Esophagus muscularis mucosa (tissue), 4 donors: ENCODE measurements around the gene CRYGC. TPM values are rescaled to one million over a fixed set of nuclear protein-coding genes. Genes with fewer than 3 reads are reported as not detected.

ENCODE experiments used
- DNase-seq: peaks from one replicate; pipeline ENCODE4 v3.0.0-alpha.2; 2017; ENCODE audit errors: extremely low spot score
- H3K27ac ChIP-seq, 4 donors: fragments of 200-600 bp; sonication (generic); replicated peaks in 1 of 4; 1 replicate in 3 of 4; 2 replicates in 1 of 4; pipeline ENCODE4 v1.5.1; 2016 to 2019; ENCODE audit warnings: mild to moderate bottlenecking in 1 of 4
- H3K27me3 ChIP-seq, 4 donors: fragments of 200-600 bp; sonication (generic); one replicate each; pipeline versions ENCODE4 v1.5.1 to v1.6.0; 2016 to 2019
- H3K36me3 ChIP-seq, 4 donors: fragments of 200-600 bp; sonication (generic); one replicate each; pipeline ENCODE4 v1.5.1; 2016 to 2019
- H3K4me1 ChIP-seq, 4 donors: fragments of 200-600 bp; sonication (generic); one replicate each; pipeline ENCODE4 v1.5.1; 2016 to 2019
- H3K4me3 ChIP-seq, 4 donors: fragments of 200-600 bp; sonication (generic); 1 replicate in 2 of 4; 2 replicates in 2 of 4; pipeline ENCODE4 v1.5.1; 2016 to 2019; ENCODE audit warnings: mild to moderate bottlenecking in 4 of 4, moderate library complexity in 1 of 4
- H3K9me3 ChIP-seq, 4 donors: fragments of 200-600 bp; sonication (generic); 1 replicate in 3 of 4; 2 replicates in 1 of 4; pipeline ENCODE4 v1.5.1; 2016 to 2019
- CTCF ChIP-seq, 3 experiments: fragments of 200-600 bp in 2 of 3; fragments of 450-650 bp in 1 of 3; sonication (generic) in 2 of 3; IDR thresholded peaks; one replicate each; pipeline ENCODE4 v1.5.1; 2017 to 2019; ENCODE audit warnings: antibody characterized with exemption in 3 of 3, mild to moderate bottlenecking in 2 of 3, moderate library complexity in 1 of 3
- EP300 ChIP-seq: sonication (generic); formaldehyde crosslinking; IDR thresholded peaks from one replicate; pipeline ENCODE4 v1.6.1; 2017; ENCODE audit warnings: antibody characterized with exemption
- POLR2A ChIP-seq: fragments of 450-650 bp; IDR thresholded peaks from one replicate; pipeline ENCODE4 v1.6.1; 2017; ENCODE audit warnings: antibody characterized with exemption, moderate library complexity, mild to moderate bottlenecking, low read depth
- POLR2AphosphoS5 ChIP-seq, 2 donors: sonication (generic); formaldehyde crosslinking; IDR thresholded peaks; one replicate each; pipeline ENCODE4 v1.6.1; 2017; ENCODE audit warnings: antibody characterized with exemption in 2 of 2
- WGBS: methylation state at CpG from one replicate; pipeline ENCODE4 v1.1.5; 2018; 5-methylcytosine and 5-hydroxymethylcytosine counted together
- intact Hi-C: fragments of 100-400 bp; cut with DNase I; formaldehyde crosslinking; loops from one replicate; pipeline ENCODE4 v1.15.1; 2023
- total RNA-seq, 4 donors: library from RNA; depleted of rRNA; stranded (reverse); fragments of >200 nt; gene quantifications; one replicate each; pipeline versions ENCODE4 v1.1.0 to v1.2.1, GENCODE V29; 2016

Gene CRYGC
- total RNA-seq, 4 donors from 2014 or later: not detected

- Histone ChIP-seq H3K4me3 (no peak overlapping the region), H3K27me3 (no peaks in the 10 kb centered on the region), H3K9me3 (peaks cover 0 to 4% (median 2%) of the 10 kb centered on the region in 4 donors), H3K27ac (no peak overlapping the region), H3K4me1 (no peaks in the 10 kb centered on the region), H3K36me3 (no peaks in the 10 kb centered on the region)
- intact Hi-C loops: no loop called here
- TF ChIP-seq EP300: no peak
- no peak for TF ChIP-seq POLR2A
- TF ChIP-seq CTCF (IDR thresholded peaks at IDR 0.05): no peak
- no peak for TF ChIP-seq POLR2AphosphoS5 (IDR thresholded peaks at IDR 0.05)
- no peak for DNase-seq
These were observed 23.5 kb upstream of the CRYGC start for GRCh38 chr2:208153156-208153555.

- TF ChIP-seq CTCF (IDR thresholded peaks at IDR 0.05) (no peak), EP300 (no peak), POLR2A (no peak), POLR2AphosphoS5 (IDR thresholded peaks at IDR 0.05) (no peak)
- peaks cover 0 to 4% (median 2%) of the 10 kb centered on the region in 4 donors for H3K9me3 ChIP-seq
- intact Hi-C loops: no loop called here
- H3K4me1 ChIP-seq: no peaks in the 10 kb centered on the region
- no peak for DNase-seq
- no peaks in the 10 kb centered on the region for H3K27me3 ChIP-seq
- H3K4me3 ChIP-seq: no peak overlapping the region
- no peaks in the 10 kb centered on the region for H3K36me3 ChIP-seq
- H3K27ac ChIP-seq: no peak overlapping the region
- WGBS: 81% methylated on average over 1 of the region's 1 CpG
These were observed 21.3 kb upstream of the CRYGC start for GRCh38 chr2:208150956-208151355.

DNA sequence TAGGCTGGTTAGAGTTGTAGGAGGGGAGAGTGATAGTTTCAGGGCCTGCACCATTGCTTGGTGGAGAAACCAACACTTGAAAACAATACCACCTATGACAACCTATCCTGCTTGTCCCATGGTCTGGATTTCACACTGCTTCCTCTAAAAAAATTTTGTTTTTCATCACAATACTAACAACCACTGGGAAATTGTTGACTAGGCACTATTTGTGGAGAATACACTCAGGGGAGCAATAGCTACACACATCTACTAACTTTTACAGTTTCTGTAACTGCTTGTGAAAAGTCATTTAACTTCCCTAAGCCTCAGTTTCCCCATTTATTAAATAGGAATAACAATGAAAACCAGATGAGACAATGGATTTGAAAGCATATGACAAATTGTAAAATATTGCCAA, 20.5 kb upstream of the CRYGC start:
- Histone ChIP-seq H3K27me3 (no peaks in the 10 kb centered on the region), H3K4me3 (no peak overlapping the region), H3K27ac (no peak overlapping the region), H3K9me3 (peaks cover 0 to 4% (median 2%) of the 10 kb centered on the region in 4 donors), H3K4me1 (no peaks in the 10 kb centered on the region), H3K36me3 (no peaks in the 10 kb centered on the region)
- intact Hi-C loops: no loop called here
- TF ChIP-seq EP300 (no peak), CTCF (IDR thresholded peaks at IDR 0.05) (no peak), POLR2AphosphoS5 (IDR thresholded peaks at IDR 0.05) (no peak)
- DNase-seq: no peak

GRCh38 chr2:208148803-208149202, 19.2 kb upstream of the CRYGC start:
- Histone ChIP-seq H3K27me3 (no peaks in the 10 kb centered on the region), H3K4me1 (no peaks in the 10 kb centered on the region), H3K9me3 (peaks cover 0 to 4% (median 2%) of the 10 kb centered on the region in 4 donors), H3K36me3 (no peaks in the 10 kb centered on the region), H3K27ac (no peak overlapping the region), H3K4me3 (no peak overlapping the region)
- 83% methylated on average over 2 of the region's 2 CpGs for WGBS
- intact Hi-C loops: no loop called here
- no peak for DNase-seq
- TF ChIP-seq POLR2A (no peak), POLR2AphosphoS5 (IDR thresholded peaks at IDR 0.05) (no peak), CTCF (IDR thresholded peaks at IDR 0.05) (no peak), EP300 (no peak)

DNA sequence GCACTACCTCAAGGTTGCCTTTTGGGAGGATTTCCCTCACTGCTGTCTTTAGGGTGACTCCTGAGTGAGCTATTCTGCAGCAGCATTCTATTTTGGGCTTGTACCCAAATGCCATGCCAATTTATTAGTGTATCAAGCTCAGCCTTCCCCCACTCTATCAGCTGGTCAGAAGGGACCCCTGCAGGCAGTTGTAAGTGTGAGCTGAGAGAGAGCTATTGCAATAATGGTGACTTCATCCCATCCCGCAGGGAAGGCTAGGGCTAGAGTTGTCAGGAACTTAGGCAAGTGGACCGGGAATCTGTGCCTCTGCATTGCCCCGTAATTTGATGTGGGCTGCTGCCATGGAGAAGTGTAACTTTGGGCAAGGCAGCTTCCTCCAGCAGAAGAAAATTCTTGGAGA, 18.1 kb upstream of the CRYGC start:
- 85% methylated on average over 3 of the region's 3 CpGs for WGBS
- intact Hi-C loops: no loop called here
- no peak for DNase-seq
- TF ChIP-seq EP300: no peak
- no peaks in the 10 kb centered on the region for H3K36me3 ChIP-seq
- H3K9me3 ChIP-seq: peaks cover 0 to 4% (median 2%) of the 10 kb centered on the region in 4 donors
- H3K27me3 ChIP-seq: no peaks in the 10 kb centered on the region
- H3K27ac ChIP-seq: no peak overlapping the region
- no peaks in the 10 kb centered on the region for H3K4me1 ChIP-seq
- H3K4me3 ChIP-seq: no peak overlapping the region
